Smooth muscle cell (in vitro differentiated cells): ENCODE data around the gene ALDH3A1. TPM values are rescaled to one million over a fixed set of nuclear protein-coding genes. Genes with fewer than 3 reads are reported as not detected.

Experiments used
- DNase-seq: peaks from one replicate; lab custom pipeline; 2025; ENCODE audit not compliant: unreplicated experiment; lab: John Stamatoyannopoulos, UW
- H2AFZ ChIP-seq: fragments of 200-600 bp; sonication (generic); 2 replicates; pipeline ENCODE4 v1.6.0; 2016; ENCODE audit warnings: antibody characterized with exemption, low read depth, mild to moderate bottlenecking
- H3F3A ChIP-seq: fragments of 200-600 bp; sonication (generic); 2 replicates; pipeline ENCODE4 v1.6.0; 2017; ENCODE audit warnings: antibody characterized with exemption, low read depth
- H3K27ac ChIP-seq: fragments of 200-600 bp; sonication (generic); 2 replicates; pipeline ENCODE4 v1.5.1; 2016; ENCODE audit warnings: low read depth, mild to moderate bottlenecking
- H3K27me3 ChIP-seq: fragments of 200-600 bp; sonication (generic); 2 replicates; pipeline ENCODE4 v1.6.1; 2016; ENCODE audit warnings: low read depth, mild to moderate bottlenecking
- H3K36me3 ChIP-seq: fragments of 200-600 bp; sonication (generic); 2 replicates; pipeline ENCODE4 v1.5.1; 2016; ENCODE audit warnings: low read depth
- H3K4me1 ChIP-seq: fragments of 200-600 bp; sonication (generic); 2 replicates; pipeline ENCODE4 v1.5.1; 2016; ENCODE audit warnings: low read depth
- H3K4me2 ChIP-seq: fragments of 200-600 bp; sonication (generic); 2 replicates; pipeline ENCODE4 v1.6.0; 2016; ENCODE audit warnings: mild to moderate bottlenecking
- H3K4me3 ChIP-seq: fragments of 200-600 bp; sonication (generic); 2 replicates; pipeline ENCODE4 v1.5.1; 2016; ENCODE audit warnings: mild to moderate bottlenecking
- H3K79me2 ChIP-seq: fragments of 200-600 bp; sonication (generic); 2 replicates; pipeline ENCODE4 v1.6.0; 2016; ENCODE audit warnings: low read depth, mild to moderate bottlenecking
- H3K9ac ChIP-seq: fragments of 200-600 bp; sonication (generic); 2 replicates; pipeline ENCODE4 v1.6.0; 2016; ENCODE audit warnings: low read depth
- H3K9me3 ChIP-seq: fragments of 200-600 bp; sonication (generic); replicated peaks from 2 replicates; pipeline ENCODE4 v1.5.1; 2016; ENCODE audit warnings: low read depth
- H4K20me1 ChIP-seq: fragments of 200-600 bp; sonication (generic); 2 replicates; pipeline ENCODE4 v1.6.0; 2016; ENCODE audit warnings: low read depth
- WGBS: methylation state at CpG from one replicate; pipeline ENCODE4 v1.1.7; 2016; ENCODE audit warnings: low lambda C conversion rate; 5-methylcytosine and 5-hydroxymethylcytosine counted together
- polyA plus RNA-seq: library from polyadenylated mRNA; unstranded; fragments of >200 nt; fragmentation: Nextera tagmentation; extraction: Ambion mirVana; gene quantifications from 2 replicates; pipeline ENCODE4 v1.2.1, GENCODE V29; 2016
- total RNA-seq: library from RNA; depleted of rRNA; stranded (reverse); fragments of >200 nt; gene quantifications from 2 replicates; pipeline ENCODE4 v1.2.3, GENCODE V29; 2014
- TF ChIP-seq, protein P1 (sequence below): fragments of 200-600 bp; sonication (generic); IDR thresholded peaks from 2 replicates; pipeline ENCODE4 v1.5.1; 2017; ENCODE audit warnings: borderline replicate concordance, mild to moderate bottlenecking, antibody characterized with exemption; ENCODE audit not compliant: insufficient read depth, poor library complexity, severe bottlenecking

Gene ALDH3A1
- total and polyA plus RNA-seq, 2 experiments from 2014 or later = 0.18 TPM; not detected in 1

DNA sequence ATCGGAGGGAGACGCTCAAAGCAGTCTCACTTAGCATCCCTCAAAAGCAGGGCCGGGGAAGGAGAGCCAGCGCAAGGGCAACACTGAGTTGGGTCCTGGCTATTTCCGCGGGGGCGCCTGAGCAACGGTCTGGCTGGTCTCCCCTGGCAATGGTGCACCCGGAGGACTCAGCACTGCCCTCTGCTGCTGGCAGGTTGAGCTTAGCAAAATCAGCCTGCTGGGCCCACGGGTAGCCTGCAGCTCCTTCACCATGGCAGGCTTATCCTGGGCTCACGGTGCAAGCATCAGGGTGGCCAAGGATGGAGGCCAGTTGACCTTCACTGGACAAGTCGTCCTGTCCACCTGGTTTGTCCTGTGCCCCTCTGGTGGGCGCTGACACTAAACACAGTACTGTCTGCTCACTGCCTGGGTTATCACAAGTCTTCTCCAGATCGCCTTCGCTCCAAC is 14.4 kb upstream of the ALDH3A1 start:
- DNase-seq = peak; percentile 35
- Histone ChIP-seq H2AFZ (no peak overlapping the region), H3F3A (no peaks in the 10 kb centered on the region), H3K4me3 (no peak overlapping the region), H3K9me3 (no peaks in the 10 kb centered on the region), H3K27me3 (no peaks in the 10 kb centered on the region), H3K9ac (no peak overlapping the region), H3K4me2 (no peak overlapping the region), H3K36me3 (no peaks in the 10 kb centered on the region), H3K4me1 (no peaks in the 10 kb centered on the region), H3K27ac (no peak overlapping the region), H4K20me1 (no peaks in the 10 kb centered on the region), H3K79me2 (no peaks in the 10 kb centered on the region)
- WGBS = 23% methylated on average over 15 of the region's 15 CpGs
- TF ChIP-seq, protein P1, sequence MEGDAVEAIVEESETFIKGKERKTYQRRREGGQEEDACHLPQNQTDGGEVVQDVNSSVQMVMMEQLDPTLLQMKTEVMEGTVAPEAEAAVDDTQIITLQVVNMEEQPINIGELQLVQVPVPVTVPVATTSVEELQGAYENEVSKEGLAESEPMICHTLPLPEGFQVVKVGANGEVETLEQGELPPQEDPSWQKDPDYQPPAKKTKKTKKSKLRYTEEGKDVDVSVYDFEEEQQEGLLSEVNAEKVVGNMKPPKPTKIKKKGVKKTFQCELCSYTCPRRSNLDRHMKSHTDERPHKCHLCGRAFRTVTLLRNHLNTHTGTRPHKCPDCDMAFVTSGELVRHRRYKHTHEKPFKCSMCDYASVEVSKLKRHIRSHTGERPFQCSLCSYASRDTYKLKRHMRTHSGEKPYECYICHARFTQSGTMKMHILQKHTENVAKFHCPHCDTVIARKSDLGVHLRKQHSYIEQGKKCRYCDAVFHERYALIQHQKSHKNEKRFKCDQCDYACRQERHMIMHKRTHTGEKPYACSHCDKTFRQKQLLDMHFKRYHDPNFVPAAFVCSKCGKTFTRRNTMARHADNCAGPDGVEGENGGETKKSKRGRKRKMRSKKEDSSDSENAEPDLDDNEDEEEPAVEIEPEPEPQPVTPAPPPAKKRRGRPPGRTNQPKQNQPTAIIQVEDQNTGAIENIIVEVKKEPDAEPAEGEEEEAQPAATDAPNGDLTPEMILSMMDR = peak; percentile 70

DNA sequence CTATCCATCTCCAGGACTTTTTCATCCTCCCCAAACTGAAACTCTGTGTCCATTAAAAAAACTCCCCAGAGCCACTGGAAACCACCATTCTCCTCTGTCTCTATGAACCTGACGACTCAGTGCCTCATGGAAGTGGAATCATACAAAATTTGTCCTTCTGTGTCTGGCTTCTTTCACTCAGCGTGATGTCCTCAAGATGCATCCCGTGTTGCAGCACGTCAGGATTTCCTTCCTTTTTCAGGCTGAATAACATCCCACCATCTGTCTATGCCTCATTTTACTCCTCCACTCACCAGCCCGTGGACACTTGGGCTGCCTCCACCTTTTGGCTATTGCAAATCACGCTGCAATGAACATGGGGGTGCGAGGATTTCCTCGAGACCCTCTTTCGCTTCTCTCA is 12.6 kb upstream of the ALDH3A1 start:
- Histone ChIP-seq H3K4me3 (no peak overlapping the region), H3F3A (no peaks in the 10 kb centered on the region), H3K27ac (no peak overlapping the region), H3K27me3 (no peaks in the 10 kb centered on the region), H4K20me1 (no peaks in the 10 kb centered on the region), H3K9ac (no peak overlapping the region), H3K4me1 (no peaks in the 10 kb centered on the region), H3K4me2 (no peak overlapping the region), H3K9me3 (no peaks in the 10 kb centered on the region), H3K36me3 (no peaks in the 10 kb centered on the region), H3K79me2 (no peaks in the 10 kb centered on the region), H2AFZ (no peak overlapping the region)
- TF ChIP-seq, protein P1 = no peak
- no peak for DNase-seq
- 87% methylated on average over 9 of the region's 9 CpGs for WGBS

DNA sequence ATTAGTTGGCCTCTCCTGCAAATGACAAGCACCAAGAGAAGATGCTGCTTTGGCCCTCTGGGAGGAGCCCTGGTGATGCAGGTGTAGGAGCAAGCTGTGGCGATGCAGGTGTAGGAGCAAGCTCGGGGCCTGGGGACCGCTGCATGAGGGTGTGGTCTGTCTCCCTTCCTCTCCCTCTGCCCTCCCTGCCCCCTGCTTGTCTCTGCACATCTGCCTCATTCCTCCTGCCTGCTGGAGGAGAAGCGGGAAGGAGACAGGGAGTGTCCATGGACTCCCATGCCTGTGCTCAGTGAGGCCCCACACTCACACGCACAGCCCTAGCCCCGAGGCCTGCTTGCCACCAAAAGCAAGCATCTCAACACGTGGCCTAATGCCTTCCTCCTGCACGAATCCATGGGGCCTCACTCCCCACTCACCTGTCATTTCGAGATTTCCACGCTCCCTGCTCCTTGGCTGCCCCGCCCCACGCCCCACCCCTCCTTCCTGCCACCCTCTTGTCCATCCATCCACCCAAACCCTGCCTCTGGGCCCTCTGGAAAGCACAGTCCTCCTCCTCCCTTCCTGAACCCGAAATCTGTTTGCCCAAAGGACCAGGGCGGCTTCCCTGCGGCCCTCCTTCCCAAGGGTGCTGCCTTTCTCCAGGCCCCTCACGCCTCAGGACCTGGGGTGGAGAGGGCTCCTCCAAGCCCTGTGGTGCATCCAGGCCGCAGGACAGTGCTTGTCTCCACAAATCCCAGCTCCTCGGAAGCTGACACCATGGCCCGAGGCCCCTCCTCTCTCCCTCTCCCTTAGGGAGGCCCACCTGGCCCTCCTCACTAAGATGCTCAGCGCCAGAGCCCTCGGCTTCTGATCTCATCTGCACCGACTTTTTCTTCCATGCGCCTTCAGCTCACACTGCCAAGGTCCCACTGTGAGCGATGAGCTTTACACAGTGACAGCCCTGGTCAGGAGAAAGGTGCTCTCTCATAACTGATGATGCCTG is 11.8 kb upstream of the ALDH3A1 start:
- H4K20me1 ChIP-seq = no peaks in the 10 kb centered on the region
- no peaks in the 10 kb centered on the region for H3F3A ChIP-seq
- 90% methylated on average over 24 of the region's 24 CpGs for WGBS
- no peak overlapping the region for H2AFZ ChIP-seq
- no peaks in the 10 kb centered on the region for H3K36me3 ChIP-seq
- DNase-seq = no peak
- no peaks in the 10 kb centered on the region for H3K79me2 ChIP-seq
- no peak overlapping the region for H3K4me3 ChIP-seq
- no peaks in the 10 kb centered on the region for H3K27me3 ChIP-seq
- no peaks in the 10 kb centered on the region for H3K4me1 ChIP-seq
- no peaks in the 10 kb centered on the region for H3K9me3 ChIP-seq
- no peak overlapping the region for H3K27ac ChIP-seq
- no peak overlapping the region for H3K4me2 ChIP-seq
- no peak overlapping the region for H3K9ac ChIP-seq
- TF ChIP-seq, protein P1 = no peak
